ENCODE data around the gene CELSR1.

The CELSR1 gene

GRCh38 chr22:46537225-46537945 lies at the start of gene CELSR1:
Gene CELSR1 (minus strand): TSS chr22:46537620. CDS start chr22:46537170, 450 bp downstream.
- H3K4me3 ChIP-seq (ENCODE audit: low read depth, low read length), result peak within 1 kb of the TSS; percentile 42
- peak; percentile 28 for DNase-seq (ENCODE audit: low read depth)
- TF ChIP-seq CTCF (conservative IDR thresholded peaks at IDR 0.05; ENCODE audit: low read depth, low read length), result no peak

- no peak overlapping the region for H3K4me3 ChIP-seq (ENCODE audit: low read depth, low read length)
- no peak for TF ChIP-seq CTCF (conservative IDR thresholded peaks at IDR 0.05; ENCODE audit: low read depth, low read length)
- no peak for DNase-seq (ENCODE audit: low read depth)
Observed at GRCh38 chr22:46587061-46587460, 49.6 kb upstream of the CELSR1 start.

GRCh38 chr22:46586531-46587011 lies 49.2 kb upstream of the CELSR1 start:
- TF ChIP-seq CTCF (conservative IDR thresholded peaks at IDR 0.05; ENCODE audit: low read depth, low read length), result no peak
- no peak for DNase-seq (ENCODE audit: low read depth)
- no peak overlapping the region for H3K4me3 ChIP-seq (ENCODE audit: low read depth, low read length)

GRCh38 chr22:46586123-46586519 lies 48.7 kb upstream of the CELSR1 start:
- TF ChIP-seq CTCF (conservative IDR thresholded peaks at IDR 0.05; ENCODE audit: low read depth, low read length), result no peak
- no peak for DNase-seq (ENCODE audit: low read depth)
- no peak overlapping the region for H3K4me3 ChIP-seq (ENCODE audit: low read depth, low read length)

- no peak for DNase-seq (ENCODE audit: low read depth)
- no peak for TF ChIP-seq CTCF (conservative IDR thresholded peaks at IDR 0.05; ENCODE audit: low read depth, low read length)
Observed at GRCh38 chr22:46585340-46586122, 48.1 kb upstream of the CELSR1 start.

GRCh38 chr22:46584081-46584921 lies 46.9 kb upstream of the CELSR1 start:
- TF ChIP-seq CTCF (conservative IDR thresholded peaks at IDR 0.05; ENCODE audit: low read depth, low read length), result no peak
- peak; percentile 63 for DNase-seq (ENCODE audit: low read depth)
- H3K4me3 ChIP-seq (ENCODE audit: low read depth, low read length), result peak overlapping the region; percentile 8

More at GRCh38 chr22:46585340-46586122, 48.1 kb upstream of the CELSR1 start:
- no peak overlapping the region for H3K4me3 ChIP-seq (ENCODE audit: low read depth, low read length)

Data from choroid plexus epithelial cell (primary cell).